ENCODE measurements around the gene RASSF5. TPM values are rescaled to one million over a fixed set of nuclear protein-coding genes. Genes with fewer than 3 reads are reported as not detected.

RASSF5 gene
- total and polyA plus RNA-seq, 12 donors, result 0.90 to 26.0 (median 6.4) TPM

DNA sequence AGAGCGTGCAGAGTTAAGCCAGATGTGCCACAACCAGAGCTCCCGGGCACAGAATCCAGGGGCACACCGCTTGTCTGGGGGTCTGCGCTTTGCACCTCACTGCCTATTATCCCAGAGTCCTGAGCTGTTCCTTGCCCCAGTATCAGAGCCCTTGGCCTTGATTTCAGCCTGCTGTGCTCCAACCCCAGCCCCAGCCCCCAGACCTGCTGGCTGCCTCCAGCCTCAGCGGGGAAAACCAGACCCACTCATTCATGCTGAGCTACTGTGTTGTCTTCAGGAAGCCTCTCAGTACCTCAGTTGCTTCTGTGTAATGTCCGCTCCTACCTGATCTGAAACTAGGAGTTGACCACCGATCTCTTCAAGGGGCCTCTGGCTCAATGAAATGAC is 35.9 kb upstream of the RASSF5 start:
- no peak for DNase-seq
- H3K27me3 ChIP-seq, result peaks cover 0 to 24% (median 0%) of the 10 kb centered on the region in 7 donors
- WGBS, 2 donors, result 75 to 80% methylated on average over 7 of the region's 7 CpGs
- peak overlapping the region in 4 of 10 donors; percentile 56 to 70 (median 60) for H3K4me3 ChIP-seq
- intact Hi-C loops (cut with DNase I), result loop anchor here in 1 of 10 donors (10.0 kb wide), 1 partner anchor 453 kb away; the partner anchor contains the start of gene FCMR
- ATAC-seq, result no peak
- peaks cover 4 to 68% (median 26%) of the 10 kb centered on the region in 9 donors for H3K4me1 ChIP-seq
- H3K9me3 ChIP-seq, result no peaks in the 10 kb centered on the region
- no peak for TF ChIP-seq CTCF (IDR thresholded peaks at IDR 0.05)
- peaks cover 0 to 35% (median 0%) of the 10 kb centered on the region in 9 donors for H3K36me3 ChIP-seq
- peak overlapping the region in 1 of 10 donors; percentile 87 for H3K27ac ChIP-seq

GRCh38 chr1:206472024-206472423 is 35.3 kb upstream of the RASSF5 start:
- Histone ChIP-seq H3K4me3 (peak overlapping the region in 1 of 10 donors; percentile 70), H3K4me1 (peaks cover 4 to 63% (median 25%) of the 10 kb centered on the region in 9 donors), H3K9me3 (no peaks in the 10 kb centered on the region), H3K27ac (peak overlapping the region in 1 of 10 donors; percentile 87), H3K36me3 (peaks cover 0 to 41% (median 0%) of the 10 kb centered on the region in 9 donors), H3K27me3 (peaks cover 0 to 20% (median 0%) of the 10 kb centered on the region in 7 donors)
- intact Hi-C loops (cut with DNase I), result loop anchor here in 1 of 10 donors (10.0 kb wide), 1 partner anchor 453 kb away; the partner anchor contains the start of gene FCMR
- no peak for TF ChIP-seq CTCF (IDR thresholded peaks at IDR 0.05)
- 88 to 96% methylated on average over 2 of the region's 2 CpGs for WGBS, 2 donors
- ATAC-seq (no peak), DNase-seq (no peak)

- Histone ChIP-seq H3K4me3 (no peak overlapping the region), H3K27ac (peak overlapping the region in 1 of 10 donors; percentile 87), H3K4me1 (peaks cover 4 to 59% (median 21%) of the 10 kb centered on the region in 9 donors), H3K36me3 (peaks cover 0 to 45% (median 0%) of the 10 kb centered on the region in 9 donors), H3K9me3 (no peaks in the 10 kb centered on the region), H3K27me3 (peaks cover 0 to 16% (median 0%) of the 10 kb centered on the region in 7 donors)
- ATAC-seq (peak in 3 of 8 donors; percentile 21 to 32 (median 28)), DNase-seq (no peak)
- TF ChIP-seq CTCF (IDR thresholded peaks at IDR 0.05), result no peak
- 42 to 51% methylated on average over 3 of the region's 3 CpGs for WGBS, 2 donors
- intact Hi-C loops (cut with DNase I), result loop anchor here in 1 of 10 donors (10.0 kb wide), 1 partner anchor 452 kb away; the partner anchor contains the start of gene FCMR
Observed at GRCh38 chr1:206472454-206472853, 34.9 kb upstream of the RASSF5 start.

GRCh38 chr1:206472886-206473285 is 34.4 kb upstream of the RASSF5 start:
- DNase-seq (no peak), ATAC-seq (no peak)
- peaks cover 4 to 54% (median 19%) of the 10 kb centered on the region in 9 donors for H3K4me1 ChIP-seq
- H3K27ac ChIP-seq, result peak overlapping the region in 1 of 10 donors; percentile 10
- intact Hi-C loops (cut with DNase I), result loop anchor here in 1 of 10 donors (10.0 kb wide), 1 partner anchor 452 kb away; the partner anchor contains the start of gene FCMR
- no peak for TF ChIP-seq CTCF (IDR thresholded peaks at IDR 0.05)
- peaks cover 0 to 11% (median 0%) of the 10 kb centered on the region in 7 donors for H3K27me3 ChIP-seq
- H3K4me3 ChIP-seq, result no peak overlapping the region
- 63 to 75% methylated on average over 5 of the region's 5 CpGs for WGBS, 2 donors
- no peaks in the 10 kb centered on the region for H3K9me3 ChIP-seq
- H3K36me3 ChIP-seq, result peaks cover 0 to 49% (median 0%) of the 10 kb centered on the region in 9 donors

All from heart right ventricle (tissue), 16 donors.